ENCODE data around the gene UBE2M. TPM values are rescaled to one million over a fixed set of nuclear protein-coding genes. Genes with fewer than 3 reads are reported as not detected.
A peak's percentile ranks its signal among the peaks of the same experiment; 100 is the strongest.

Gene UBE2M
- polyA plus RNA-seq, 1 of the 3 experiments (the other 2 are of a cell fraction), result 135 TPM

- no peak; the same call in 1 of the 2 replicates for TF ChIP-seq USF1 (IDR thresholded peaks at IDR 0.05; ENCODE audit: borderline replicate concordance, low read depth)
- no peak for TF ChIP-seq FOXM1 (IDR thresholded peaks at IDR 0.05; ENCODE audit: low read depth)
- peak; percentile 84 for TF ChIP-seq ELF1 (IDR thresholded peaks at IDR 0.05)
- no peak for TF ChIP-seq FOXJ3 (CRISPR knock-in tag; IDR thresholded peaks at IDR 0.05)
- no peak for TF ChIP-seq USF2 (IDR thresholded peaks at IDR 0.05; ENCODE audit: borderline replicate concordance, low read depth, low read length)
- peak; percentile 79 for TF ChIP-seq GABPA (IDR thresholded peaks at IDR 0.05; ENCODE audit: low read depth)
- TF ChIP-seq RXRA (IDR thresholded peaks at IDR 0.05; ENCODE audit: borderline replicate concordance, low read depth), result no peak
- peak; percentile 99 for TF ChIP-seq PBX3 (IDR thresholded peaks at IDR 0.05)
- TF ChIP-seq POLR2AphosphoS5 (IDR thresholded peaks at IDR 0.05; ENCODE audit: low read depth, low read length), result peak; percentile 40
- TF ChIP-seq YY1 (IDR thresholded peaks at IDR 0.05; ENCODE audit: low read depth), result peak; percentile 65; the same call in 1 of the 2 replicates
These were observed 14.6 kb upstream of the UBE2M start, which contains the start of gene MZF1 (continued) for GRCh38 chr19:58572818-58573657.

- H3K4me2 ChIP-seq, result peak overlapping the region; percentile 84
- H3K9ac ChIP-seq, result peak overlapping the region; percentile 89
- peaks cover 4 to 22% of the 10 kb centered on the region in 2 experiments; a peak in 2 of 4 replicates for H3K4me1 ChIP-seq (ENCODE audit: control insufficient read depth in 1 of 2, insufficient read depth in 2 of 2, low read depth in 1 of 2, low read length in 1 of 2)
- no peaks in the 10 kb centered on the region for H3K9me3 ChIP-seq
- CTCF ChIA-PET, result interaction anchor here (1.0 to 1.6 kb wide), 3 partner anchors 53 to 54 kb away, joined by 6 to 7 read pairs (median 6); partner anchors contain the start of gene ZBTB45
- H4K20me1 ChIP-seq (ENCODE audit: insufficient read depth), result no peaks in the 10 kb centered on the region
- peak overlapping the region; percentile 30; the same call in 1 of the 2 replicates for H2AFZ ChIP-seq (ENCODE audit: low read depth)
- 30% methylated on average over 19 of the region's 24 CpGs for WGBS (ENCODE audit: low lambda C conversion rate)
- peak overlapping the region; percentile 64 for H3K4me3 ChIP-seq (ENCODE audit: low read depth in 2 of 2, low read length in 1 of 2)
- no peak for DNase-seq
- H3K9me2 ChIP-seq, result no peaks in the 10 kb centered on the region
- H3F3A ChIP-seq (replicated peaks; ENCODE audit: insufficient read depth), result peaks cover 24% of the 10 kb centered on the region
- POLR2A ChIA-PET, result interaction anchor here (0.8 to 2.3 kb wide), 5 partner anchors 8 to 52 kb away, joined by 3 to 15 read pairs (median 4); partner anchors contain the start of genes CHMP2A, UBE2M and ZBTB45
- no peaks in the 10 kb centered on the region for H3K27me3 ChIP-seq (ENCODE audit: insufficient read depth)
- peaks cover 5 to 32% of the 10 kb centered on the region in 2 experiments for H3K36me3 ChIP-seq (replicated peaks in 1 of 2; ENCODE audit: control insufficient read depth in 1 of 2, insufficient read depth in 2 of 2, low read length in 1 of 2)
- H3K79me2 ChIP-seq (ENCODE audit: insufficient read depth), result peaks cover 25% of the 10 kb centered on the region
- peak overlapping the region; percentile 97 for H3K27ac ChIP-seq (ENCODE audit: low read depth in 2 of 2, low read length in 1 of 2)
- TF ChIP-seq IRF3 (IDR thresholded peaks at IDR 0.05; ENCODE audit: low read depth, low read length), result no peak
- no peak for TF ChIP-seq JUND (IDR thresholded peaks at IDR 0.05)
- TF ChIP-seq SIN3A (IDR thresholded peaks at IDR 0.05; ENCODE audit: borderline replicate concordance, low read depth, low read length), result no peak
- TF ChIP-seq CHD2 (IDR thresholded peaks at IDR 0.05; ENCODE audit: low read length, partially characterized antibody), result no peak
- no peak for TF ChIP-seq RAD21 (IDR thresholded peaks at IDR 0.05; ENCODE audit: low read length)
- TF ChIP-seq GABPA (IDR thresholded peaks at IDR 0.05; ENCODE audit: low read depth), result peak; percentile 83
- TF ChIP-seq TCF12 (IDR thresholded peaks at IDR 0.05), result no peak
- no peak for TF ChIP-seq USF2 (IDR thresholded peaks at IDR 0.05; ENCODE audit: borderline replicate concordance, low read depth, low read length)
- no peak for TF ChIP-seq RCOR1 (IDR thresholded peaks at IDR 0.05; ENCODE audit: low read length)
- TF ChIP-seq REST (IDR thresholded peaks at IDR 0.05; ENCODE audit: low read depth, low read length), result no peak
- no peak for TF ChIP-seq NRF1 (IDR thresholded peaks at IDR 0.05; ENCODE audit: low read depth, low read length)
These were observed 13.8 kb upstream of the UBE2M start for GRCh38 chr19:58572026-58572817.
